ENCODE measurements around the gene DCLK1.
"Not testable (repeated sequence)": the region's sequence is repeated elsewhere in the genome, so short reads cannot be mapped to it uniquely, and the experiment has no call there.

The DCLK1 gene

DNA sequence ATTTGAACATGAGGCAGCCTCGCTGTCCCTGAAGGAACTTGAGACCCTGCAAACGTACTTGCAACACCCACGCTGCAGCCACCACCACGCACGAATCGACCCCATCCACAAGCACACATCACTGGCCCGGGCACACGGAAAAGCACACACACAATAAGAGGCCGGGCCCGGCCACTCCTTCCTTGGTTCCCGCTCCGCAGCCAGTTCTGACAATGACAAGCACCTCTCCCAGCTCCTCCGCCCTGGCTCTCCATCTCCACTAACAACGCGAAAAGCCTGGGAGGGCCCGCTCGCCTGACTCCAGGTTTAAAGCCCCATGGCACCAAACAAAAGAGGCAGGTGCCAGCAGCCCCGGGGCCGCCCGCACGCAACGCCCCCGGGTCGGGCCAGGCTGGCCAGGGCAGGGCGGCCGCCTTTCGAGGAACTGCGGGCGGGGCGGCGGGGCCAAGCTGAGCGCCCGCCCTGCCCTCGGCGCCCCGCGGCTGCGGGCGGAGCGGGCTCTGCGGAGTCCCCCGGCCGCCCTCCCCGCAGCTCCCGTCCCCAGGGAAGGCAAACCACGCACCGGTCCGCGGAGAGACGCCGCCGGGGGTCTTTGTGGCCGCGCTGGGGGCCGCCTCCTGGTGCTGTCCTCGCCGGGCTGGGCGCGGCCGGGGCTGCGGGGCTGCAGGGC lies 495 bp downstream of the DCLK1 start:
- no peak for DNase-seq

DNA sequence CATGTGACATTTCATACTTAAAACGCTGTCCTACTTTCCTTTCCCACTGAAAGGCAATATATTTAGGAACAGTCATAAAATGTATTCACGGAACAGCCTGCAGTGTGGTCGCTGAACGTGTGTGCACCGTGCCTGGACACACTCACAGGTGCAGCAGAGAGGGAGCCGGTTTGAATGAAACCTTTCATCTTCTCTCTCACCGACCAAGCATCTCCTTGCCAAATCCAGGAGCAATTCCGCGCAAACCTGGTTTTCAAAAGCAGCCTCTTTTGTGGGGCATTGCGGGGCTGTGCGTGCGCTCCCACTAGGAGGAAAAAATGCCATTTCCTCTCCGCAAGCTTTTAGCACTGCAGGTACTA lies 1.0 kb downstream of the DCLK1 start:
- no peak for DNase-seq

- no peak for DNase-seq
These were observed 1.6 kb downstream of the DCLK1 start for GRCh38 chr13:36129539-36129938.

DNA sequence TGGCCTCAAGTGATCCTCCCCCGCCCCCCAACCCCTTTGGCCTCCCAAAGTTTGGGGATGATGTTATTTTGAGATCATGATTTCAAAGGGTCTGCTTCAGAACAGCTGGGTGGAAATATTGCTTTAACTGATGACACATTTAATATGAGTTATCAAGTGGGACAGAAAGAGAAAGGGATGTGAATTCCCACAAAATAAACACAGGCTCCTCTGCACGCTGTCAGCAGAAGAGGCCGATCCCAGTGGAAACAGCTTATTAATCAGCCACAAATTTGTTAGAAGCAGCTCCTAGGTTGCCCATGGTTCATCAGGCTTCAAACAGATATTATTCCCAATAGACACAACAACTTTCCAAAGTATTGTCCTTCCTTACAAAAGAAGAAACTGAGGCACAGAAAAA lies 4.7 kb downstream of the DCLK1 start:
- no peak for DNase-seq

GRCh38 chr13:36125841-36126240 lies 5.3 kb downstream of the DCLK1 start:
- DNase-seq, result no peak

- no peak for DNase-seq
These were observed 6.9 kb downstream of the DCLK1 start for GRCh38 chr13:36124236-36124822.

- no peak for DNase-seq
These were observed 15.9 kb downstream of the DCLK1 start for GRCh38 chr13:36115306-36115705.

- DNase-seq, result no peak
These were observed 16.9 kb downstream of the DCLK1 start for GRCh38 chr13:36114233-36114632.

- DNase-seq, result no peak
These were observed 22.2 kb downstream of the DCLK1 start for GRCh38 chr13:36108954-36109353.

DNA sequence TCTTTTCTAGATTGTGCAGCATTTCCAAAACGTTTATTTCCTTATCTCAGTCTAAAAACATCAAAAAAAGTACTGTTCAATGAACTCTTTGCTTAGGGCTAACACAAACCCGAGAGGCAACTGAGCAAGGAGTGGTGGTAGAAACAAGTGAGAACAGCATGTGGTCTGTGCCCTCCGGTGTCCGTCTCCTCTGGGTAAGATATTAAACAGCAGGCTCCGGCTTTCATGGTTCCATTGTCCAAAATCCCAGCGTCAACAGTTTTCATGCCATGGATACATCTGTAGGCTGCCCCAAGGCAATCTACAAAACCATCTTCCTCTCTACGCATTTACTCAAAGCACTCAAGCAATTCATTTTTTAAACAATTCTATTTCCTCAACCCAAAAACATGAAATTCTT lies 22.8 kb downstream of the DCLK1 start:
- no peak for DNase-seq

DNA sequence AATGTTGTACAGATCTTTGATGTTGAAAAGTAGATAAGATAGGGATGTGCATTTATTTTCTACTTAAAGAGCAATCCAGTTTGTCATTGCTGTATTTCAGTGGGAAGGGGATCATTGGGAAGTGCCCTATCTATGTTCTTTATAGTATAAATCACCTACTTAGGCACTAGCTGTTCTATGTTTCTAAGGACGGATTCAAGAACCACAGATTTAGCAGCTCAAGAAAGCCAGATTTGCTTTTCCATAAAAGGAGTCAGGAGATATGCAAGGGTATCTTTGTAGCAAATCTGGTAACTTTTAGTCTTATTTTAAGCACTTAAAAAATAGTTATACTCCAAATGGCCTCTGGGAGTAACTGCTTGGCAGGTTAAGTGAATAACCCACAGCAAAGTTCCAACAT lies 23.7 kb downstream of the DCLK1 start:
- DNase-seq, result no peak

GRCh38 chr13:36105726-36106125 lies 25.5 kb downstream of the DCLK1 start:
- no peak for DNase-seq

GRCh38 chr13:36102721-36103120 lies 28.5 kb downstream of the DCLK1 start:
- DNase-seq, result no peak

DNA sequence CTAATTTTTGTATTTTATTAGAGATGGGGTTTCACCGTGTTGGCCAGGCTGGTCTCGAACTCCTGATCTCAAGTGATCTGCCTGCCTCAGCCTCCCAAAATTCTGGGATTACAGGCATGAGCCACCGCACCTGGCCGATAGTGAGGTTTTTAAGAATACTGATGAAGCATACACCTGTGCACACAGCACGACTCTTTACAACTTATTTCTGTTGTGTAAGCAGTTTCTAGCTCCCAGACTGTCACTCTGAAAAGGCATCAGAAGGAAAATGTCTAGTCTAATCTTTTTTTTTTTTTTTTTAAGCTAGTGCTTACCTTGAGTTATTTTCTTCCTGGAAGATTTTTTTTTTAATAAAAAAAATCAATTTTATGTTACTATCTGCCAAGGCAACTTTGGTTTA lies 29.3 kb downstream of the DCLK1 start:
- DNase-seq, result not testable (repeated sequence)

DNA sequence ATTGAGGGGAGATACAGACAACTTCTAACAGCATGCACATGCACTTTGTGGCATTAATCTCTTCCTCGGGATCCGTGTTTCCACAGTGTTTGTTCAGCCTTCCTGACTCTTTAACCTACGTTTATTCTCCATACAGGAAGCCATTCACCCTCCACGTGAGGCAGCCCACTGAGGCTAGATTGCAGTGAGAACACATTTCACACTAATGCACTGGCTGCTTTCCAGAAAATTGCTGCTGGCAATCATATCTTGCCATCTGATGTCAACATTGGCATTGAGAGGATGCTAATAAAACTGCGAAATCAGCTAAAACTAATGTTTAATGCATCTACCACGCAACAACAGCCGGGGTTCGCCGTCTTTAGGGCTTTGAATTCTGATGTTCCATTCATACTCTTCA lies 30.0 kb downstream of the DCLK1 start:
- no peak for DNase-seq

GRCh38 chr13:36098080-36098479 lies 33.1 kb downstream of the DCLK1 start:
- no peak for DNase-seq

DNA sequence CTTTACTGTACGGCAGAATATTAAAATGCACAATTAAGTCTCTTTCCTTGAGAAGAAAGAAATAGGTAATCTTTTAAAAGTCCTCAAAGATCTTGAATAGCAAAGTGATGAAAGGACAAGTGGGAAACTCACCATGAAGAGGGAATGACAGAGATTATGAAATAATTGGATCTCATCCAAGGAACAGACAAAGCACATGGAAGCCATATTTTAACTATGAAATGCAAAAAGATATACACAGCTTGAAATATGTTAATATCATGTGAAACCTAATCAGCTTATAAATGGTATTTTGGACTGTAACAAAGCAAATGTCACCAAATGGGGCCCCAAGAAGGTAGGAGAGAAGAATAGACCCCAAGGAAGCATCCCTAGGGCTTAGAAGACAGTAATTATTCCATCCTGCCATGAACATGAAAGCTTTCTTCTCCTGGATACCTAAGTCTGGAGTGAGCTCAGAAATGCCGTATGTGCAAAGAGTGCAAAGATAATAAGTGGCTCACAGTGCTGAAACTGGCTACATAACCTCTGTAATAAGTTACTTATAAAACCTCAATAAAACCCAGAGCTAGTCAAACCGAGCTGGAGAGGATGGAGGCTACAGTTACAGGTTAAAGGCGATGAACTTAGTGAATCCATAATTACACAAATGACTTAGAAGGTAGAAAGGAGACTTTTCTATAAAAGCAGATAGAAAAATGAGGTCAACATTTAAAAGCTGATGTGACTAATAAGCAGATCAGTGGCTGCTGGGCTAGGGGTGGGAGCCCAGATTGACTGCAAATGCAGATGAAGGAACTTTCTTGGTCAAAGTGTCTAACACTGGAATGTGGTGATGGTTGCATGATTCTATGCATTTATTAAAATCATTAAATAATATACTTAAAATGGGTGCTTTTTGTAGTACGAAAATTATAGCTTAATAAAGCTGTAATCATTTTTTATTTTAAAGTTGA lies 34.4 kb downstream of the DCLK1 start:
- DNase-seq, result no peak

- no peak for DNase-seq
These were observed 36.7 kb downstream of the DCLK1 start for GRCh38 chr13:36094478-36094877.

- DNase-seq, result no peak
These were observed 40.6 kb downstream of the DCLK1 start for GRCh38 chr13:36090592-36090991.

DNA sequence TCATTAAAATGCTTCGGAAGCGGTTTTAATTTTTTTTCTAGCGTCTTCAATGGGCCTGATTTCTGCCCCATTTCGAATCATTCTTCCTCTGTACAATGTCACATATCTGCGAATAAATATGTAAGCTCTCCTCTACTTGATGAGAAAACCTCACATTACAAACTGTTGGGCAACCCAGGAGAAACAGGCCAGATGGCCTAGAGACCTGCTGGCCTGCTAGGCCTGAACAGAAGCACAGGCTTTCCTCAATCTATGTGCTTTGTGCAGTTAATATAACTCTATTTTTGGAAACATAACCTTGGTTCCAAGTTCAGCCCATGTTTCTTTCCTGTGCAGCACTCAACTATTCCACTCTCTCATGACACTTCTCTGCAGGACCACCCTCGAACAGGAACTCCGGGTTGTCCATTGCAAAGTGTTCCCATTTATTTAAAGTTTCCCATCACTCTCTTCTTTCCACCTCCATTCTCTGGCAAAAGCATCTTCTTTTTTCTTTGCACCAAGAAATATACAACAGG lies 42.0 kb downstream of the DCLK1 start:
- no peak for DNase-seq

- DNase-seq, result no peak
These were observed 42.7 kb downstream of the DCLK1 start for GRCh38 chr13:36088463-36088862.

DNA sequence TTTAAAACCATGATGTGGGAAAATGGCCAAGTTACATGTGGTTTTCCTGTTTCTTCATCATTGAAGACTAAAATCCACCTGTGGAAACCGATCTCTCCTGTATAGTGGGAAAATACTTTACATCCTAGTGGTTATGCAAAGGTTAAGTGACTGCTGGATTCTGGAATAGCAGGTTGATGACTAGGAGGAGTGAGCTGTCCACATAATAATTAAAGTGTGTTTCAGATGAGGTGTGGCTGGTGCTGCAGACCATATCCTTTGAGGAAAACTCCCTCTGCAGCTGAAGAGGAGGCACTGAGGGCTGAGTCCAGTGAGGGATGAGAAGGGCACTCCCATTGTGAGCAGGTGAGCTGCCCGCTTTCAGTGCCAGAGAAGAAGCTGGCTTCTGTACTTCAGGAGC lies 43.2 kb downstream of the DCLK1 start:
- DNase-seq, result no peak

GRCh38 chr13:36086117-36086516 lies 45.1 kb downstream of the DCLK1 start:
- no peak for DNase-seq

DNA sequence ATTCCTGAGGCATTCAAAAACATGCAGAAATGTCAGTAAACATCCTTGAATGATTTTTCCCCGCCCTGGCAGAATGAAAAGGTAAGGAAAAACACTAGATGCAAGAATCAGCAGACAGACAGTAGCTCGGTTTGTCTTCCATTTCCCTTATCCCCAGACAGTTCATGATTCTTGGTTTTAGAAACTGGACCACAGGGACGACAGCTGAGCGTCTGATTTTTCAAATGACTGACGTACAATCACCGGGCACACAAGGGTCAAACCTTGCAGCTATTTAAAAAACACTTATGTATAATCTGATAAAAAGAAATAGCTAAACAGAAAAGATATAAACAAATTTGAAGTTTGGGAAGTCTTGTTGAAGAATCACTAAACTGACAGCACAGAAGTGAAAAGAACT lies 47.1 kb downstream of the DCLK1 start:
- DNase-seq, result no peak
